HUES48 (cell line): ENCODE measurements around the gene ZNF532.
"Not testable (repeated sequence)": the region's sequence is repeated elsewhere in the genome, so short reads cannot be mapped to it uniquely, and the experiment has no call there.

Source experiments
- H3K27ac ChIP-seq: one replicate; pipeline ENCODE4 v1.7.0; 2013; ENCODE audit warnings: low read depth, low read length, inconsistent platforms
- H3K27me3 ChIP-seq: 2 replicates; pipeline ENCODE4 v1.6.1; 2013; ENCODE audit warnings: mild to moderate bottlenecking, low read length; ENCODE audit not compliant: control insufficient read depth, insufficient read depth
- H3K36me3 ChIP-seq: 2 replicates; pipeline ENCODE4 v1.6.1; 2013; ENCODE audit warnings: low read length; ENCODE audit not compliant: control insufficient read depth, insufficient read depth
- H3K4me1 ChIP-seq: 2 replicates; pipeline ENCODE4 v1.6.1; 2013; ENCODE audit warnings: mild to moderate bottlenecking, low read length; ENCODE audit not compliant: control insufficient read depth, insufficient read depth
- H3K4me3 ChIP-seq: 2 replicates; pipeline ENCODE4 v1.5.1; 2013; ENCODE audit warnings: mild to moderate bottlenecking, low read depth, low read length
- H3K9ac ChIP-seq: 2 replicates; pipeline ENCODE4 v1.6.1; 2013; ENCODE audit warnings: mild to moderate bottlenecking, low read depth, low read length, moderate library complexity
- H3K9me3 ChIP-seq: 2 replicates; pipeline ENCODE4 v1.6.1; 2013; ENCODE audit warnings: low read length; ENCODE audit not compliant: control insufficient read depth, insufficient read depth

Gene ZNF532

DNA sequence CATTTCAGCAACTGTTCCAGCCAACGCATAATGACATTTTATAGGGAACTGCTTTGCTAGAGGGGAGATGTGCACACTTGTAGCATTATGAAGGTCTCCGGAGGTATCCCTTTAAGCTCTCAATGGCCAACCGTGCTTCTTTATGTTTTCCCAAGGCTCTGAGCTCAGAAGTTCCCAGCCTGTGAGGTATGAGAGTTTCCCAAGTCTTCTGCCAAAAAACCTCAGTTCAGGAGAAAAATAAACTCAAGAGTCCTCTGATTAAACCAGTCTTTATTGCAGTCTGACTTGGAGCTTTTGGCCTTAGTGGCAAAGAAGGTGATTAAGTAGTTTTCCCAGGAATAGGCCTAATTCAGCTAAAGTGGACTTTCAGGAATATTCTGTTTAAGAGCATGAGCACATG, 35.4 kb upstream of the ZNF532 start:
- Histone ChIP-seq H3K9ac (no peak overlapping the region), H3K36me3 (no peaks in the 10 kb centered on the region), H3K4me3 (no peak overlapping the region), H3K27ac (no peak overlapping the region), H3K4me1 (peaks cover 6% of the 10 kb centered on the region; the same call in 1 of the 2 replicates), H3K9me3 (no peaks in the 10 kb centered on the region), H3K27me3 (no peaks in the 10 kb centered on the region)

DNA sequence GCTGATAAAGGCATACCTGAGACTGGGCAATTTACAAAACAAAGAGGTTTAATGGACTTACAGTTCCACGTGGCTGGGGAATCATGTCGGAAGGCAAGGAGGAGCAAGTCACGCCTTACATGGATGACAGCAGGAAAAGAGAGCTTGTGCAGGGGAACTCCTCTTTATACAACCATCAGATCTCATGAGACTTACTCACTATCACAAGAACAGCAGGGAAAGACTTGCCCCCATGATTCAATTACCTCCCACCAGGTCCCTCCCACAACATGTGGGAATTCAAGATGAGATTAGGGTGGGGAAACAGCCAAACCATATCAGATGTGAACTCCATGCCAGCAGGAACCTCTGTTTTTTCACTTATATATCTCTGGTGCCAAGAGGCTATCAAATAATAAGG, 34.8 kb upstream of the ZNF532 start:
- H3K9me3 ChIP-seq, H3K27me3 ChIP-seq, H3K27ac ChIP-seq, H3K36me3 ChIP-seq, H3K4me3 ChIP-seq, H3K4me1 ChIP-seq, H3K9ac ChIP-seq: not testable (repeated sequence)

DNA sequence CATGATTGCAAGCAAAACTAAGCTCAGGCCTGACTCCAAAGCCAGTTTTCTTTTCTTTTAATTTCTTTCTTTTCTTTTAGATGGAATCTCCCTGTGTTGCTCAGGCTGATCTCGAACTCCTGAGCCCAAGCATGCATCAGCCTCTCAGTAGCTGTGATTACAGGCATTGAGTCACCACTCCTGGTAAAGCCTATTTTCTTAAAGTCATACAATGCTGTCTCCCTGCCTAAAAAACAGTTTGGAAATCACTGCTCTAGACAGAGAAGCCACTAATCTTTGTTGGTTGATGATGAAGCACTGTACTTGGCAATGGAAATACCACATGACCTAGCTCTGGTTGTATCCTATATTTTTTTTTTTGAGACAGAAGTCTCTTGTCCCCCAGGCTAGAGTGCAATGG, 33.1 kb upstream of the ZNF532 start:
- H3K9ac ChIP-seq = no peak overlapping the region
- H3K36me3 ChIP-seq = no peaks in the 10 kb centered on the region
- H3K27ac ChIP-seq = no peak overlapping the region
- H3K4me3 ChIP-seq = no peak overlapping the region
- peaks cover 6% of the 10 kb centered on the region; the same call in 1 of the 2 replicates for H3K4me1 ChIP-seq
- no peaks in the 10 kb centered on the region for H3K9me3 ChIP-seq
- no peaks in the 10 kb centered on the region for H3K27me3 ChIP-seq

DNA sequence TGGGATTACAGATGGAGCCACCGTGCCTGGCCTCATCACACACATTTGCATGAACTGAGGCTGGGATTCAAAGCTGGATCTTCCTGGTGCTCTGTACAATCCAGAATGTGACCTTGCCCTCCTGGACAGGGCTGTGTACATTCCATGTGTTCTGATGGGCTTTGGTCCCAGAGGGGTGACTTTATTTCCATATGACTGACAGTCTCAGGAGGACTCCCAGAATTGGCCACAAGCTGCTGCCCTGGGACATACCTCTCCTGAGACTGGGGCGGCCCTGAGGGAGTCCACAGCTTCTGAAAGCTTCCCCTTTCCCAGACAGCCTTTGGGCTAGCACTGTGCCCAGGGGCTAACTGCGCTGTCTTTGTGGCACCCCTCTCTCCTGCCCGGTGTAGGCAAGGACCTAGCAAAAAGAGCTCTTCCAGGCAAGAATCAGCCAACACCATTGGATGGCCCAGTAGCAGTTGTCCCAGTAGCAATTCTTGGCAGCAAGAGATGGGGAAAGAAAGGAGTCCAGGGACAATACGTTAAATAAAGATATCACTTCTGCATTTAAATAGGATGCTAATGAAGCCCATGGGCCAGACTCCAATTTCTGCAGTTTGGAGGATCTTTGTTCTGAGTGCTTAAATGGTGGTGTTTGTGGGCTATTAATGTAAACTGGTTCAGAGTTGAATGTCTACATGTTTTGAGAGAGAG, 26.4 kb upstream of the ZNF532 start:
- H3K4me1 ChIP-seq = peaks cover 15% of the 10 kb centered on the region
- H3K9ac ChIP-seq = no peak overlapping the region
- H3K27me3 ChIP-seq = no peaks in the 10 kb centered on the region
- H3K4me3 ChIP-seq = no peak overlapping the region
- no peaks in the 10 kb centered on the region for H3K9me3 ChIP-seq
- no peak overlapping the region for H3K27ac ChIP-seq
- H3K36me3 ChIP-seq = no peaks in the 10 kb centered on the region

DNA sequence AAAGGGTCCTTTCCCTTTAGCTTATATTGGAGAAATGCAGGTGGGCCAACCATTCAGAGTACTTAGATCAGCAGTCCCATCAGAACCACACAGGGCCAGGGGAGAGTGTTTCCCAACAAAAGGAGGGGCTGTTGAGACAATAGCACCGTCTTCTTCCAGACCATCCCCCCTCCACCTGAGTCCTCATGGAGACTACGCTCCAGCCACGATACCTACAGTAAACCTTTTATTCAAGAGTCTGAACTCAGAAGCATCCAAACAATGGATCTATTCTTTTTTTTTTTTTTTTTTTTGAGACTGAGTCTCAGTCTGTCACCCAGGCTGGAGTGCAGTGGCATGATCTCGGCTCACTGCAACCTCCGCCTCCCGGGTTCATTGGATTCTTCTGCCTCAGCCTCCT, 25.7 kb upstream of the ZNF532 start:
- Histone ChIP-seq H3K9me3 (no peaks in the 10 kb centered on the region), H3K27ac (no peak overlapping the region), H3K36me3 (no peaks in the 10 kb centered on the region), H3K4me1 (peaks cover 21% of the 10 kb centered on the region), H3K4me3 (no peak overlapping the region), H3K27me3 (no peaks in the 10 kb centered on the region), H3K9ac (no peak overlapping the region)

DNA sequence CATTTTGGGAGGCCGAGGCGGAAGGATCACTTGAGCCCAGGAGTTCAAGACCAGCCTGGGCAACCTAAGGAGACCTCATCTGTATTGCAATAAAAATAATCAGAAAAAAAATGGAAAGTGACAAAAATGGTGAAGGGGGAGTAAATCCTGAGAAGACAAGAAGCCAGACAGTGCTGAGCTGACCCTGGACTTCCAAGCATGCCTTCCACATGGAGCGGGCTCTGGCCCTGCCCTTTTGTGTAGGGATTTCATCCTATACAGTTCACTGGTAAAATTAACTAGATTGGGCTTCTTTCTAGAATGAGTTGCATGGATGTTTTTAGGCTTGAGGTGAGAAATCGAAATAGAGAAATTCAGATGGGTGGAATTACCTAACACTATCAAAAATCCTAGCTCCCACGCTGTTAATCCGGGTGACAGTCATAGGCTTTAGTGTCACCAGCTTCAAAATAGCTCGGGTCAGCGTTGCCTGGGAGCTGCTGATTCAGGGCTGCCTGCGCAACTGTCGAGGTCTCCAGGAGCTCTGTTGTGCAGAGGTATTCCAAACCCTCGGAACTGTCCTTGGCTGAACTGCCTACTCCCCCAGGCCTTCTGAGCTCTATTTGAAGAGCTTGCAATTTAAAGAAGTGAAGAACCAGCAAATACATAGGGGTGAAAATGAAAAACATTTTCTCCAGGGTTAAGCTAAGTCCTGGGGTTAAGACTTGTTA, 21.5 kb upstream of the ZNF532 start:
- Histone ChIP-seq H3K27me3 (no peaks in the 10 kb centered on the region), H3K9me3 (no peaks in the 10 kb centered on the region), H3K4me3 (no peak overlapping the region), H3K9ac (no peak overlapping the region), H3K4me1 (peaks cover 49% of the 10 kb centered on the region), H3K36me3 (no peaks in the 10 kb centered on the region), H3K27ac (peak overlapping the region; percentile 56)

DNA sequence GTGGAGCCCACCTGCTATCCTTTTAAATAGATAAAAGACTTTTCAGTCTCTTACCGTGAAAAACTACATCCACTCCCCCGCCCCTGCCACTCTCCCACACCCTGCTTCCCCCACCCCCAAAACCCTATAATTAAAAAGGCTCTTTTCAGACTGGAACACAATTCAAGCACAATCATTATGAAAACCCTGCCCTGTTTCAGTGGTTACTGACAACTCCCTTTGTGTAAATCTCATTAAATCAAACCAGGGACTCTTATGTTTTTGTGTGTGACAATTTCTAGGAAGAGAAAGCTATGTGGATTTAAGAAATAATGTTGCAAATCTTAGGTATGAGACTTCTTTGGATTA, 21.0 kb upstream of the ZNF532 start:
- Histone ChIP-seq H3K4me3 (no peak overlapping the region), H3K27ac (peak overlapping the region; percentile 56), H3K9me3 (no peaks in the 10 kb centered on the region), H3K4me1 (peaks cover 49% of the 10 kb centered on the region), H3K9ac (no peak overlapping the region), H3K27me3 (no peaks in the 10 kb centered on the region), H3K36me3 (no peaks in the 10 kb centered on the region)

DNA sequence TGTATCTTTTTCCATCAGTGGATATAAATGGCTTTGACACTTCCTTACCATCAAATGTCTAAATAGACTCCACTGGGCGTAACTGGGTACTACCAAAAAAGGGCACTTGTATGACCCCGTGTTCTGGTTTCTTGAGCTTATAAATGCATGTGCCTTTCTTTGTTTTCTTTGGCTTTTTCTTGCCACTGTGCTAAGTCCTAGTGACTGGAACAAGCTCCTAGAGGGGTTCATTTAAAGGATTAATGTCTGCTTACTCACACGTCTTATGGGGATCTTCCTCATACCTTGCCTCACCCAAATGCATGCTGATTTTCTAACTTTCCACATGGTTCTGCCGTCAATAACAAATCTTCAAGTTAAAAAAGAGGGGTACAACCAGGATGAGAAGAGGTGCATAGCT, 19.8 kb upstream of the ZNF532 start:
- Histone ChIP-seq H3K9me3 (no peaks in the 10 kb centered on the region), H3K4me3 (no peak overlapping the region), H3K36me3 (no peaks in the 10 kb centered on the region), H3K9ac (no peak overlapping the region), H3K4me1 (peaks cover 54% of the 10 kb centered on the region), H3K27me3 (no peaks in the 10 kb centered on the region), H3K27ac (no peak overlapping the region)

DNA sequence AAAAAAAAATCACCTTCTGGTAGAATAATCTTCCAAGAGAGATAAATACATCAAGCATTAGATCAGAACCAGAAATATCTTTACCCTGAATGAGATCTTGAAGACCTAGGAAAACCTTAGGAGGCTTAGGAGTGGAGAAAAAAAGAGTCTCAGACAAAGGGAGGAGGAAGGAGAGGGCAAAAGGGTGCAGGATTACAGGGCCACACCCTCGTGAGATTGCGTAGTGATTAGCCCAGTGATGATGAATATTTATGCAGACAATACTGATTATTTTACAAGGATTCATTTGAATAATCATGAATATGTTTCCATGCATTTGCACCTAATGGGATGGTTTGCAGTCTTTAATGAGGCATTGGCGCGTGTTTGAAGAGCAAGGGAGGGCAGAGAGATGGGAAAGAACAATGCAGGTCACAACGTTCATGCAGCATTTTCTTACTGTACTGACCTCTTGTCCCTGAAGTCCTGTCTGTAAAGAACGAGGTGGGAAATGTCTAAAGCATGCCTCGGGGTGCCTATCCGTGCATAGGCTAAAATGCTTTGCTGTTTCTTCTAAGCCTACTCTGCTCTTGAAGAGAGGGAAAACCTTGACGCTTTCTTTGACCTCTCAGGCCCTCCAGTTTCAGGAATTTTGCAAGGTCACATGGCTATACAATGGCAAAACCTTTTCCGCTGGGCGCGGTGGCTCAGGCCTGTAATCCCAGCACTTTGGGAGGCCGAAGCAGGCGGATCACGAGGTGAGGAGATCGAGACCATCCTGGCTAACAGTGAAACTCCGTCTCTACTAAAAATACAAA, 18.6 kb upstream of the ZNF532 start:
- H3K9me3 ChIP-seq = no peaks in the 10 kb centered on the region
- no peaks in the 10 kb centered on the region for H3K27me3 ChIP-seq
- peak overlapping the region; percentile 99 for H3K27ac ChIP-seq
- no peak overlapping the region for H3K9ac ChIP-seq
- H3K36me3 ChIP-seq = no peaks in the 10 kb centered on the region
- no peak overlapping the region for H3K4me3 ChIP-seq
- peaks cover 64% of the 10 kb centered on the region for H3K4me1 ChIP-seq

DNA sequence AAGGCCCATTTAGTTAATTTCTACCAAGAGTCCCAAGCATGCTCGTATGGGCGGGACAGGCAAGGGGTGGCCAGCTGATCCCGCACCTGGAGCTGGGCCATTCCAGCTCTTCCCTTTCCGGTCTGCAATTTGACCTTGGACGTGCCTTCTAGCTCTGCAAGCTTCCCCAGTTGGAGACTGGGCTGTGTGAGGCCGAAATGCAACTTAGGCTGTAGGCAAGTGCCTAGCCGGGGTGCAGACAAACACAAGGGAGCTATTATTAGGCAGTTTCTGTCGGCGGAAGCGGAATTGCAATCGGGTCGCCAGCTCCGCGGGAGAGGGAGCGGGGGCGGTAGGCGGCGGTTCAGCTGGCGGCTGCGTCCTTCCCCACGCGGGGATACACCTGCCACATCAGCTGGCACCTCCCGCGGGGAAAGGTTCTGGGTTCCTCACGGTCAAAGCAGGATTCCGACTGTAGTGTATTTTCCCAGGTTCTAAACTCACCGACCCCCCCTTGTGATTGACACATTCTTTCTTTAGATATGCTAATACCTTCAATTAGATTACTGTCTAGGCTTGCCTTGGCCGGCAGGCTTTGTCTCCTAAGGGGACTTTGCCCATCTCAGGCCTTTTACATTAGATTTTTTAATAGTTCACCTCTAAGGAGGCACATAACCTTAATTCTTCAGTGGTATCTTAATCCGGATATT, 17.1 kb upstream of the ZNF532 start:
- Histone ChIP-seq H3K4me1 (peaks cover 75% of the 10 kb centered on the region), H3K27ac (peak overlapping the region; percentile 99), H3K4me3 (peak overlapping the region; percentile 41; the same call in 1 of the 2 replicates), H3K36me3 (no peaks in the 10 kb centered on the region), H3K9me3 (no peaks in the 10 kb centered on the region), H3K27me3 (no peaks in the 10 kb centered on the region), H3K9ac (peak overlapping the region; percentile 65)
